Loucy (cell line): ENCODE measurements around the gene PYROXD2.

Source experiments
- H2AFZ ChIP-seq: fragments of 200-600 bp; sonication (generic); 2 replicates; pipeline ENCODE4 v1.6.0; 2016; ENCODE audit warnings: antibody characterized with exemption, mild to moderate bottlenecking, low read length, moderate library complexity
- H3F3A ChIP-seq: fragments of 200-600 bp; 2 replicates; pipeline ENCODE4 v1.6.0; 2016; ENCODE audit warnings: antibody characterized with exemption, low read depth, mild to moderate bottlenecking
- H3K27me3 ChIP-seq: fragments of 200-600 bp; sonication (generic); 2 replicates; pipeline ENCODE4 v1.6.1; 2014; ENCODE audit warnings: low read length, mild to moderate bottlenecking; ENCODE audit not compliant: insufficient read depth, poor library complexity, severe bottlenecking
- H3K36me3 ChIP-seq: fragments of 200-600 bp; sonication (generic); 2 replicates; pipeline ENCODE4 v1.6.1; 2016; ENCODE audit warnings: low read length; ENCODE audit not compliant: insufficient read depth
- H3K4me1 ChIP-seq: fragments of 200-600 bp; sonication (generic); 2 replicates; pipeline ENCODE4 v1.5.1; 2014; ENCODE audit warnings: low read length, mild to moderate bottlenecking; ENCODE audit not compliant: insufficient read depth, poor library complexity, severe bottlenecking
- H3K4me2 ChIP-seq: fragments of 200-600 bp; sonication (generic); 2 replicates; pipeline ENCODE4 v1.6.0; 2014; ENCODE audit warnings: antibody characterized with exemption, low read length, low read depth, mild to moderate bottlenecking; ENCODE audit not compliant: poor library complexity, severe bottlenecking
- H3K4me3 ChIP-seq: fragments of 200-600 bp; sonication (generic); 2 replicates; pipeline ENCODE4 v1.5.1; 2014; ENCODE audit warnings: low read length, mild to moderate bottlenecking, mixed read lengths; ENCODE audit not compliant: poor library complexity, severe bottlenecking
- H3K79me2 ChIP-seq: fragments of 200-600 bp; sonication (generic); 2 replicates; pipeline ENCODE4 v1.6.1; 2014; ENCODE audit warnings: low read length; ENCODE audit not compliant: insufficient read depth
- H3K9ac ChIP-seq: fragments of 200-600 bp; sonication (generic); 2 replicates; pipeline ENCODE4 v1.6.0; 2014; ENCODE audit warnings: mild to moderate bottlenecking, low read depth, low read length, moderate library complexity; ENCODE audit not compliant: poor library complexity, severe bottlenecking
- H3K9me2 ChIP-seq: fragments of 200-600 bp; sonication (generic); replicated peaks from 2 replicates; pipeline ENCODE4 v1.6.1; 2016; ENCODE audit warnings: low read depth, low read length, mixed read lengths
- H3K9me3 ChIP-seq: fragments of 200-600 bp; sonication (generic); 2 replicates; pipeline ENCODE4 v1.6.1; 2014; ENCODE audit warnings: mild to moderate bottlenecking, antibody characterized with exemption, low read length, low read depth; ENCODE audit not compliant: insufficient read depth
- H4K20me1 ChIP-seq: fragments of 200-600 bp; sonication (generic); 2 replicates; pipeline ENCODE4 v1.6.0; 2014; ENCODE audit warnings: antibody characterized with exemption, low read length, mild to moderate bottlenecking; ENCODE audit not compliant: insufficient read depth, poor library complexity, severe bottlenecking
- CTCF ChIP-seq: fragments of 200-600 bp; sonication (generic); conservative IDR thresholded peaks from 2 replicates; pipeline ENCODE4 v1.5.1; 2014; ENCODE audit warnings: mild to moderate bottlenecking, antibody characterized with exemption, low read length
- EZH2phosphoT487 ChIP-seq: fragments of 200-600 bp; IDR thresholded peaks from 2 replicates; pipeline ENCODE4 v1.6.1; 2018; ENCODE audit warnings: antibody characterized with exemption, mild to moderate bottlenecking, moderate library complexity, borderline replicate concordance

PYROXD2 gene

GRCh38 chr10:98338318-98338717 is 76.7 kb downstream of the PYROXD2 start:
- Histone ChIP-seq H2AFZ (no peak overlapping the region), H3K9ac (no peak overlapping the region), H3K9me3 (no peaks in the 10 kb centered on the region), H3K9me2 (no peaks in the 10 kb centered on the region), H4K20me1 (no peaks in the 10 kb centered on the region), H3F3A (no peaks in the 10 kb centered on the region), H3K79me2 (no peaks in the 10 kb centered on the region), H3K4me1 (no peaks in the 10 kb centered on the region), H3K27me3 (no peaks in the 10 kb centered on the region), H3K4me2 (no peak overlapping the region), H3K36me3 (no peaks in the 10 kb centered on the region), H3K4me3 (no peak overlapping the region)
- TF ChIP-seq CTCF (no peak), EZH2phosphoT487 (no peak)

DNA sequence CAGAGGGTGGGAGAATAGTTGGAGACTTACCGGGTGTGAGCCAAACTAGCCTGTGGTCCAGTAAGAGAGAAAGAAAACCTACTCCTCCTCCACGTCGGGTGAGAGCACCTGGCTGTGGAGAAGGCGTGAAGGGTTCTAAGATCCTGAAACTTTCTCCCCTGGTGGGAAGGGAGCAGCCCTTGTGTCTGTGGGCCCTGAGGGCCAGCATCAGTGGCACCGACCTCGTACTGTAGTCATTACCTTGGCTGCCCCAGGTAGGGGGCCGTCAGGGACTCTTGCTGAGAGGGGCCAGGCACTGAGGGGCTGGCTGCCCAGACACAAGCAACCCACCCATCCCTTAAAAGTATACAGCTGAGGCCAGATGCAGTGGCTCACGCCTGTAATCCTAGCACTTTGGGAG is 77.5 kb downstream of the PYROXD2 start:
- H3K9me2 ChIP-seq: no peaks in the 10 kb centered on the region
- no peaks in the 10 kb centered on the region for H3K79me2 ChIP-seq
- no peak for TF ChIP-seq CTCF
- no peak for TF ChIP-seq EZH2phosphoT487
- H3K27me3 ChIP-seq: no peaks in the 10 kb centered on the region
- no peaks in the 10 kb centered on the region for H3F3A ChIP-seq
- no peak overlapping the region for H3K9ac ChIP-seq
- no peaks in the 10 kb centered on the region for H3K4me1 ChIP-seq
- H3K36me3 ChIP-seq: no peaks in the 10 kb centered on the region
- no peaks in the 10 kb centered on the region for H4K20me1 ChIP-seq
- H2AFZ ChIP-seq: no peak overlapping the region
- no peak overlapping the region for H3K4me2 ChIP-seq
- H3K4me3 ChIP-seq: no peak overlapping the region
- no peaks in the 10 kb centered on the region for H3K9me3 ChIP-seq
